SK-N-SH treated with all-trans-retinoic acid at 6 μM for 48 hours (cell line): ENCODE measurements around the gene INKA1.

ENCODE experiments used
- POU6F1 ChIP-seq: fragments of 250-450 bp; sonication (Bioruptor Pico); IDR thresholded peaks from 2 replicates; pipeline ENCODE4 v1.8.0; 2021; ENCODE audit warnings: low read depth, mild to moderate bottlenecking, moderate library complexity, borderline replicate concordance
- PPARA ChIP-seq: fragments of 250-450 bp; sonication (Bioruptor Pico); IDR thresholded peaks from 2 replicates; pipeline ENCODE4 v1.5.0; 2020; ENCODE audit warnings: mild to moderate bottlenecking, borderline replicate concordance
- TCF4 ChIP-seq: fragments of 250-450 bp; sonication (Bioruptor Pico); IDR thresholded peaks from 2 replicates; pipeline ENCODE4 v1.8.0; 2021; ENCODE audit warnings: mild to moderate bottlenecking, moderate library complexity, borderline replicate concordance

- no peak for TF ChIP-seq POU6F1
- TF ChIP-seq PPARA (CRISPR knock-in tag): no peak
- TF ChIP-seq TCF4 (CRISPR knock-in tag): no peak
Observed at GRCh38 chr3:49779358-49780079, 23.5 kb upstream of the INKA1 start.
